Measurements from ENCODE around the gene SASS6. TPM values are rescaled to one million over a fixed set of nuclear protein-coding genes. Genes with fewer than 3 reads are reported as not detected.

Gene SASS6
- total RNA-seq, 4 donors from 2014 or later = 2.9 to 14.0 (median 3.7) TPM

- Histone ChIP-seq H3K27ac (no peak overlapping the region), H3K36me3 (peaks cover 0 to 76% (median 0%) of the 10 kb centered on the region in 3 donors), H3K9me3 (no peaks in the 10 kb centered on the region), H3K4me1 (no peaks in the 10 kb centered on the region), H3K4me3 (no peak overlapping the region), H3K27me3 (no peaks in the 10 kb centered on the region)
- no peak for DNase-seq
- no peak for TF ChIP-seq POLR2A (IDR thresholded peaks at IDR 0.05)
- no peak for TF ChIP-seq CTCF (IDR thresholded peaks at IDR 0.05)
These were observed 57.9 kb downstream of the SASS6 start for GRCh38 chr1:100074604-100075395.

- no peak for TF ChIP-seq POLR2A (IDR thresholded peaks at IDR 0.05)
- no peak for TF ChIP-seq CTCF (IDR thresholded peaks at IDR 0.05)
- H3K4me3 ChIP-seq = no peak overlapping the region
These were observed 59.2 kb downstream of the SASS6 start for GRCh38 chr1:100073531-100073930.

GRCh38 chr1:100070201-100070939 is 62.4 kb downstream of the SASS6 start:
- H3K4me3 ChIP-seq = no peak overlapping the region
- H3K9me3 ChIP-seq = no peaks in the 10 kb centered on the region
- H3K36me3 ChIP-seq = peaks cover 0 to 82% (median 0%) of the 10 kb centered on the region in 3 donors
- H3K27me3 ChIP-seq = no peaks in the 10 kb centered on the region
- DNase-seq = no peak
- H3K27ac ChIP-seq = no peak overlapping the region
- H3K4me1 ChIP-seq = no peaks in the 10 kb centered on the region
- TF ChIP-seq POLR2A (IDR thresholded peaks at IDR 0.05) (no peak), CTCF (IDR thresholded peaks at IDR 0.05) (no peak)

More at GRCh38 chr1:100073531-100073930, 59.2 kb downstream of the SASS6 start:
- no peaks in the 10 kb centered on the region for H3K9me3 ChIP-seq
- no peak for DNase-seq
- H3K27me3 ChIP-seq = no peaks in the 10 kb centered on the region
- no peaks in the 10 kb centered on the region for H3K4me1 ChIP-seq
- no peak overlapping the region for H3K27ac ChIP-seq
- peaks cover 0 to 76% (median 0%) of the 10 kb centered on the region in 3 donors for H3K36me3 ChIP-seq

- TF ChIP-seq POLR2A (IDR thresholded peaks at IDR 0.05) = no peak
- TF ChIP-seq CTCF (IDR thresholded peaks at IDR 0.05) = no peak
- no peak overlapping the region for H3K4me3 ChIP-seq
- DNase-seq = no peak
- no peaks in the 10 kb centered on the region for H3K9me3 ChIP-seq
- no peaks in the 10 kb centered on the region for H3K4me1 ChIP-seq
- H3K27ac ChIP-seq = no peak overlapping the region
- H3K36me3 ChIP-seq = peaks cover 0 to 80% (median 0%) of the 10 kb centered on the region in 3 donors
- no peaks in the 10 kb centered on the region for H3K27me3 ChIP-seq
These were observed 66.8 kb downstream of the SASS6 start for GRCh38 chr1:100065969-100066227.

- DNase-seq = no peak
- H3K27me3 ChIP-seq = no peaks in the 10 kb centered on the region
- peaks cover 0 to 80% (median 0%) of the 10 kb centered on the region in 3 donors for H3K36me3 ChIP-seq
- H3K27ac ChIP-seq = no peak overlapping the region
- no peak overlapping the region for H3K4me3 ChIP-seq
- TF ChIP-seq POLR2A (IDR thresholded peaks at IDR 0.05) (no peak), CTCF (IDR thresholded peaks at IDR 0.05) (no peak)
- H3K9me3 ChIP-seq = no peaks in the 10 kb centered on the region
- H3K4me1 ChIP-seq = no peaks in the 10 kb centered on the region
These were observed 67.4 kb downstream of the SASS6 start for GRCh38 chr1:100065183-100065968.

Data from Peyer's patch (tissue), 4 donors.